ENCODE results near the gene OLR1.

DNA sequence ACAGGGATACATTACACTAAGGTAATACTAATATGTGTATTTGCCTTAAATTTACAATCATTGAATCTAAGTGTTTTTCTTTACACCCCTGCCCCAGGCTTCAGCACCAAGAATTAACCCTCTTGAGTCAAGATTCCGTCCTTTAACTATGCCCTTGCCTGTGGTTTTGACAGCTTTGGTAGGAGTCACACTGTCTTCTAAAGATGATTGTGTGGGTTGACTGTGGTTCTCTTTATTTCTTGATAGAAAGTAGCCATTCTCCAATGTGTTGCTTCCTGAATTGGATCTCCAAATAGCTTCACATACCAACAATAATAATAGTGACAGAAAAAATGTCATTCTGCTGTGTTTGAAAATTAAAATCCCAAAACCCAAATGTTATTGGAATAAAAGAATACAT, 45.5 kb downstream of the OLR1 start:
- TF ChIP-seq, protein P1, sequence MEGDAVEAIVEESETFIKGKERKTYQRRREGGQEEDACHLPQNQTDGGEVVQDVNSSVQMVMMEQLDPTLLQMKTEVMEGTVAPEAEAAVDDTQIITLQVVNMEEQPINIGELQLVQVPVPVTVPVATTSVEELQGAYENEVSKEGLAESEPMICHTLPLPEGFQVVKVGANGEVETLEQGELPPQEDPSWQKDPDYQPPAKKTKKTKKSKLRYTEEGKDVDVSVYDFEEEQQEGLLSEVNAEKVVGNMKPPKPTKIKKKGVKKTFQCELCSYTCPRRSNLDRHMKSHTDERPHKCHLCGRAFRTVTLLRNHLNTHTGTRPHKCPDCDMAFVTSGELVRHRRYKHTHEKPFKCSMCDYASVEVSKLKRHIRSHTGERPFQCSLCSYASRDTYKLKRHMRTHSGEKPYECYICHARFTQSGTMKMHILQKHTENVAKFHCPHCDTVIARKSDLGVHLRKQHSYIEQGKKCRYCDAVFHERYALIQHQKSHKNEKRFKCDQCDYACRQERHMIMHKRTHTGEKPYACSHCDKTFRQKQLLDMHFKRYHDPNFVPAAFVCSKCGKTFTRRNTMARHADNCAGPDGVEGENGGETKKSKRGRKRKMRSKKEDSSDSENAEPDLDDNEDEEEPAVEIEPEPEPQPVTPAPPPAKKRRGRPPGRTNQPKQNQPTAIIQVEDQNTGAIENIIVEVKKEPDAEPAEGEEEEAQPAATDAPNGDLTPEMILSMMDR (conservative IDR thresholded peaks at IDR 0.05; ENCODE audit: low read length) = no peak
- no peak for TF ChIP-seq EZH2phosphoT487 (IDR thresholded peaks at IDR 0.05; ENCODE audit: borderline replicate concordance, low read depth, low read length)
